GM12865 (cell line): ENCODE data around the gene HNRNPLL.

Source experiments
- DNase-seq: peaks from one replicate; pipeline ENCODE4 v3.0.0; 2010; ENCODE audit warnings: low read depth
- H3K4me3 ChIP-seq: 2 replicates; pipeline ENCODE4 v1.5.1; 2011; ENCODE audit warnings: mild to moderate bottlenecking, low read depth, low read length, control low read depth
- CTCF ChIP-seq: IDR thresholded peaks from 2 replicates; pipeline ENCODE4 v1.5.1; 2011; ENCODE audit warnings: low read length, control low read depth, low read depth, inconsistent platforms; ENCODE audit not compliant: insufficient read depth; ENCODE audit errors: missing control alignments

HNRNPLL gene

GRCh38 chr2:38608755-38609154 is 6.0 kb upstream of the HNRNPLL start:
- no peak for DNase-seq
- H3K4me3 ChIP-seq, result no peak overlapping the region
- TF ChIP-seq CTCF, result no peak

- TF ChIP-seq CTCF, result no peak
- no peak for DNase-seq
- no peak overlapping the region for H3K4me3 ChIP-seq
These were observed 2.6 kb upstream of the HNRNPLL start for GRCh38 chr2:38605298-38605830.

- DNase-seq, result peak; percentile 92
- H3K4me3 ChIP-seq, result peak overlapping the region; percentile 81
- peak; percentile 94 for TF ChIP-seq CTCF
These were observed 918 bp upstream of the HNRNPLL start for GRCh38 chr2:38603402-38604290.

GRCh38 chr2:38602136-38602731 is 494 bp downstream of the HNRNPLL start:
- DNase-seq, result no peak
- peak overlapping the region; percentile 81 for H3K4me3 ChIP-seq
- no peak for TF ChIP-seq CTCF

- DNase-seq, result no peak
- no peak for TF ChIP-seq CTCF
These were observed 1.1 kb downstream of the HNRNPLL start for GRCh38 chr2:38601463-38602135.

GRCh38 chr2:38600921-38601455 is 1.7 kb downstream of the HNRNPLL start:
- no peak for DNase-seq

More at GRCh38 chr2:38601463-38602135, 1.1 kb downstream of the HNRNPLL start:
- peak overlapping the region; percentile 81 for H3K4me3 ChIP-seq

More at GRCh38 chr2:38600921-38601455, 1.7 kb downstream of the HNRNPLL start:
- no peak for TF ChIP-seq CTCF
- peak overlapping the region; percentile 81 for H3K4me3 ChIP-seq
